GDM1 (cell line): ENCODE data around the gene RFC4.
"Not testable (repeated sequence)": the region's sequence is repeated elsewhere in the genome, so short reads cannot be mapped to it uniquely, and the experiment has no call there.

ENCODE experiments used
- DNase-seq: peaks from one replicate; lab custom pipeline; 2025; lab: John Stamatoyannopoulos, UW

RFC4 gene

GRCh38 chr3:186825294-186825821, 19.1 kb upstream of the RFC4 start:
- DNase-seq = no peak

DNA sequence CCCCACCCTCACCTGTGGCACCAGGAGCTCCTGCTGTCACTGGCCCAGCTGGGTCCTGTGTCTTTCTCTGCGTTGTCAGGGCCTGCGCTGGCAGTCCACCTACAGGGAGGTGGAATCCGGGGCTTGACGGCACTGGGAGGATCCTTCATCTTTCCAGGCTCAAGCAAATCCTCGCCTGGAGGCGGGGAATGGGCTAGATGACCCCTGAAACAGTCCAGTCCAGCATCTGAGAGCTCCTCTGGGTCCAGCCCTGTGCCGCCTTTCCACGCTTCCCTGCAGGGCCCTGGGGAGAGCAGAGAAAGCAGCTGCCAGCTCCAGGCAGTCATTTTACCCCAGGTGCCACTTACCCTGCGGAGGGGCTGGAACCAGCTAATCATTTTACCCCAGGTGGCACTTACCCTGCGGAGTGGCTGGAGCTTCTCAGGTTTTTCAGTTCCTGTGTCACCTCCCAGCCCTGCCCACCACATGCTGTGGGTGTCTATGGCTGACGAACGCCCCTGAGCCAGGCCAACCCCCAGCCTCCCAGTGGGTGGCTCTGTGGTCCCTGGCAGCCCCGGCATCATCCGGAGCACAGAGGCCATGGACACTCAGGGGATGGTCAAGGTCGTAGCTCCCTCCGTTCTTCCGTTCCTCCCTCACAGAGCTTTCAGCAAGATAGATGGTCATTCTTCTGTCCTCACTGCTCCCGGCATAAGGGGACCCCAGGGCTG, 18.3 kb upstream of the RFC4 start:
- DNase-seq = no peak

- DNase-seq = no peak
These were observed 17.1 kb upstream of the RFC4 start for GRCh38 chr3:186823386-186823785.

GRCh38 chr3:186822388-186822759, 16.1 kb upstream of the RFC4 start:
- not testable (repeated sequence) for DNase-seq

DNA sequence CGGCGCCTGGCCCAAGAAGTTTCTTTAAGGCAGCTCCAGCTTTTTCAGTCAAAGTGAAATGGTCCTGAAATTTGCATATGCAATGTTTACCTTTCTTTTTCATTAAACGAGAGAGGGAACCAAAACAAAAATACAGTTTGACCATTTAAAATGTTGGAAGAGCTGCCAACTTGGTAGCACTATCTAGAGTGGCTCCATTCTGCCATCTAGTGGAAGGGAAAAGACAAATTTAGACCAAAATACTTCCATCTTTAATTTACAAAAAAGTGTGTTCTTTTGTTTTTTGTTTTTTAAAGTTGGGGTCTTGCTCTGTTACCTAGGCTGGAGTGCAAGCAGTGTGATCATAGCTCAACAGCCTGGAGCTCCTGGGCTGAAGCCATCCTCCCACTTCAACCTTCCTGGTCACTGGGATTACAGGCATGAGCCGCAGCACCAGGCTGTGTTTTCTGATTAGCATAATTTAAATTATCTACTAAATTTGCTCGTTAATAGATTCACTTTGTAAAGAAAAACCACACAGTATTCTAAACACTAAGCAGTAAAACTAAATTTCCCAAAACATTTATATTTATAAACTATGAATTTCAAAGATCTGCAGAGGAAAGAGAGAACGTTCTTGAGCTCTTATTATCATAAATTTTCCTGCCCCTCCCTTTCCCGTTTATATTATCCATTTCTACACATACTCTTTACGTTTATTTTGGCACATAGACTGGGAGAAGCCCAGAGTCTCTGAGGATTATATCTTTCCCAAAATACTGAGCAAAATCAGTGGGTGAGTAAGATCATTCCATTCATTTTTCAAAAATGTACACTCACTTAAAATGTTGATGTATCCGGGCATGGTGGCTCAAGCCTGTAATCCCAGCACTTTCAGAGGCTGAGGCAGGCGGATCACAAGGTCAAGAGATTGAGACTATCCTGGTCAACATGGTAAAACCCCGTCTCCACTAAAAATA, 15.4 kb upstream of the RFC4 start:
- no peak for DNase-seq

DNA sequence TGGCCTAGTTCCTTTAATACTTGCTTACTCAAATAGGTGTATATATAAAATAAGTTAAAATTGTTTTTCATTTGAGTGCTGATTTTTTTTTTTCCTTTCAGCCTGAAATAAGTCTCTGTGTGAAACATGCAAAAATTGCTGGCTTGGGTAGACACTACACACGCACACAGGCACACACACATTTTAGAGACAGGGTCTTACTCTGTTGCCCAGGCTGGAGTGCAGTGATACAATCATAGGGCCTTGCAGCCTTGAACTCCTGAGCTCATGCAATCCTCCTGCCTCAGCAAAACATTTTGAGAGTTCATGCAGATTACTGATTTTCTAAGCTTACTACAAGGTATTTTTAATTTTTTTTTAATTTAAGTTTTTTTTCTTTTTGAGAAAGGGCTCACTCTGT, 12.7 kb upstream of the RFC4 start:
- DNase-seq = no peak

DNA sequence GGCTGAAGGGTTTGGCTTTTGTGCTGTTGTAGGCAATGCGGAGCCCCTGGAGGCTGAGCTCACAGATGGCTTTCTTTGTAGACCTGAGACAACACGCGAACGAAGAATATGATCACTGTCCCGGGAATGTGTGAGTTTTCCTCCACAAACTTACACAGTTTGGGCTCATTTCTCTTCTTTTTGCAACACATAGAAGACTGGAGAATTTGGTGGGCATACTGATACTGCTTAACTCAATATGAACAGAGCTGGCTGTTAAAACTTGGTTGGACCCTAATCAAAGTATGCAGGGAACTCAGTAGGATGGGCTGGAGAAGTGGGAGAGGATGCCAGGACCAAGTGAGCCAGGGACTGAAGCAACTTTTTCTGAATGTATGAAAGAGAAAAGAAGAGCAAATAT, 12.2 kb upstream of the RFC4 start:
- DNase-seq = no peak

GRCh38 chr3:186815435-186815834, 9.2 kb upstream of the RFC4 start:
- DNase-seq = peak; percentile 32

DNA sequence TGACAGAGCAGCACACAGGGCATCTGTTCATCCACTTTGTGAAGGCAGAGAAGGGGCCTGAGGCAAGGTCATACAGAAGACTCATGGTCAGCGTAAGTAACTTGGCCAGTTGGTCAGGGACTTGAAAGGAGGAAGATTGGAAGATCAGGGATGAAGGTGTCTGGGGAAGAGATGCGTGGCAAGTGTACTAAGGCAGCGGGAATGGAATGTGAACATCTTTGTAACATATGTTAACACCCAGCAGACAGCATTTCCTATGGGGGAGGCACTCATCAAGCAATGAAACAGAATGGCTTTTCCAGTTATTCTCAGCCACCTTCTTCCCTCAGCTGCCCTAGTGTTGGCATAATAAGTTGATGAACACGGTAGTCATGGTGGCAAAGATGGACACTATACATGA, 7.8 kb upstream of the RFC4 start:
- no peak for DNase-seq

DNA sequence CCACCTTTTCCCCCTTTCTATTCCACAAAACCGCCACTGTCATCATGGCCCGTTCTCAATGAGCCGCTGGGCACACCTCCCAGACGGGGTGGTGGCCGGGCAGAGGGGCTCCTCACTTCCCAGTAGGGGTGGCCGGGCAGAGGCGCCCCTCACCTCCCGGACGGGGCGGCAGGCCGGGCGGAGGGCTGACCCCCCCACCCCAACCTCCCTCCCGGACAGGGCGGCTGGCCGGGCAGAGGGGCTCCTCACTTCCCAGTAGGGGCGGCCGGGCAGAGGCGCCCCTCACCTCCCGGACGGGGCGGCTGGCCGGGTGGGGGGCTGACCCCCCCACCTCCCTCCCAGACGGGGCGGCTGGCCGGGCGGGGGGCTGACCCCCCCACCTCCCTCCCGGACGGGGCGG, 5.0 kb upstream of the RFC4 start:
- not testable (repeated sequence) for DNase-seq

DNA sequence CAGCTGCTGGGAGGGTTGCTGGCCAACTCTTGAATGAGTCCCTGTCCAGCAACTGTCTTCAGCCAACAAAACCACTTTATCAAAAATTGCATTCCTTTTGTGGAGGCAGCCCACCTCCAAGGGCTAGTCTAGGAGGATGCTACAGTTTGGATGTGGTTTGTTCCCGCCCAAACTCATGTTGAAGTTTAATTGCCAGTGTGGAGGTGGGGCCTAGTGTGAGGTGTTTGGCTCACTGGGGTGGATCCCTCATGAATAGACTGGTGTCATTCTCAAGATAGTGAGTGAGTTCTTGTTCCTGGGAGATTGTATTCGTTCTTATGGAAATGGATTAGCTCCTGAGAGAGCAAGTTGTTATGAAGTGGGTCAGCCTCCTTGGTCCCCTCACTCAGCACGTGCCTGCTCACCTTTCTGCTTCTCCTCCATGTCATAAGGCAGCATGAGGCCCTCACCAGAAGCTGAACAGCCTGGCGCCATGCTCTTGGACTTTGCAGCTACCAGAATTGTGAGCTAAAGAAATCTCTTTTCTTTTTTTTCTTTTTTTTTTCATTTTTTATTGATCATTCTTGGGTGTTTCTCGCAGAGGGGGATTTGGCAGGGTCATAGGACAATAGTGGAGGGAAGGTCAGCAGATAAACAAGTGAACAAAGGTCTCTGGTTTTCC, 4.2 kb upstream of the RFC4 start:
- DNase-seq = no peak

DNA sequence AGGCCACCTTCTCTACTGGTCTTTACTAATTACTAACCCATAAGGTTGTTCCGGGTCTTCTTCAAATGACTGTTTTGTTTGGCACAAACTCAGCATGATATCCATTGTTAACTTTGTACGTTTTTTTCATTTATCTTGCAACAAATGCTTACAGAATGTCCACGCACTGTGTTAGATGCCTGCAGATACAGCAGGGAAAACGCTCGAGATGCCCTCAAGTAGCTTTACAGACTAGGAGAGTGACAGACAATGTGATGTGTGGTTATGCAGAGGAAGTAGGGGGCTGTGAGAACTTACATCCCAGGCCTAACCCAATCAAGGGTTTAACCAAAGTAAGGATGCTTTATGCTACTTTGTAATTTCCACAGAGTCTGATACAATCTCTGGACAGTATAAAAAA, 949 bp upstream of the RFC4 start:
- DNase-seq = peak; percentile 55

GRCh38 chr3:186803447-186803846, 2.8 kb downstream of the RFC4 start:
- not testable (repeated sequence) for DNase-seq

- DNase-seq = no peak
These were observed 3.6 kb downstream of the RFC4 start for GRCh38 chr3:186802701-186803100.

GRCh38 chr3:186800285-186800684, 6.0 kb downstream of the RFC4 start:
- DNase-seq = no peak

GRCh38 chr3:186798239-186798874, 7.9 kb downstream of the RFC4 start:
- DNase-seq = no peak

GRCh38 chr3:186790261-186790981, 15.9 kb downstream of the RFC4 start:
- DNase-seq = no peak

- DNase-seq = no peak
These were observed 16.6 kb downstream of the RFC4 start for GRCh38 chr3:186789554-186790260.

DNA sequence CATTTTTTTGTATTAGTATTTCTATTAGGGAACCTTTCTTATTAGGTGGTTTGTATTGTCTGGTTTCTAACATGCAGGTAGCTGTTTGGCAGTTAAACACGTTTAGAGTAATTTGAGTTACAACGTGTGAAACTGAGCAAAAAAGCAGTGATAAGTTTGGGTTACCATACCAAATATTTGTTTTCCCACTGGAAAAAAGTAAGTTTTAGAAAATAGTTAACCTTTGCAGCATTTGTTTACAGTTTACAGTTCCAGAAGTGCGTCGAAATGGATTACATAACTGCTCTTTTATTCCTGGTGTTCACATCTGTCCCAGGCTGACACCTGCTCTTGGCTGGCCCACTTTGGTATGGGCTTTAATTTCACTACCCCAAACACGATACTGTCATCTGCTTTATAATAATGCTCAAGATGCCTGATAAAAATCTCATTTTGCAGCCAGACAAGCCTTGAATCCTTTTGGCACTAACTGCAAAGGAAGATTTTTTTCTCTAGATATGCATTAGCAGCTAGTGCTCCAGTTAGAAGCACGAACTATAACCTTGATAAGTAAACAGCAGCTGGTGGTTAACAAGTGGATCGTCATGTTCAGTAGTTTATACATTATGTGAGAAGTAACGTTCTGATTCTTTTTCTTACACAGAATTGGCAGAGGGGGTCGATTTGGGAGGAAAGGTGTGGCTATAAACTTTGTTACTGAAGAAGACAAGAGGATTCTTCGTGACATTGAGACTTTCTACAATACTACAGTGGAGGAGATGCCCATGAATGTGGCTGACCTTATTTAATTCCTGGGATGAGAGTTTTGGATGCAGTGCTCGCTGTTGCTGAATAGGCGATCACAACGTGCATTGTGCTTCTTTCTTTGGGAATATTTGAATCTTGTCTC, 17.6 kb downstream of the RFC4 start:
- no peak for DNase-seq
